ENCODE results near the gene PEPD. TPM values are rescaled to one million over a fixed set of nuclear protein-coding genes. Genes with fewer than 3 reads are reported as not detected.

Gene PEPD
- total and polyA plus RNA-seq, 4 donors, result 37.3 to 211 (median 117) TPM

DNA sequence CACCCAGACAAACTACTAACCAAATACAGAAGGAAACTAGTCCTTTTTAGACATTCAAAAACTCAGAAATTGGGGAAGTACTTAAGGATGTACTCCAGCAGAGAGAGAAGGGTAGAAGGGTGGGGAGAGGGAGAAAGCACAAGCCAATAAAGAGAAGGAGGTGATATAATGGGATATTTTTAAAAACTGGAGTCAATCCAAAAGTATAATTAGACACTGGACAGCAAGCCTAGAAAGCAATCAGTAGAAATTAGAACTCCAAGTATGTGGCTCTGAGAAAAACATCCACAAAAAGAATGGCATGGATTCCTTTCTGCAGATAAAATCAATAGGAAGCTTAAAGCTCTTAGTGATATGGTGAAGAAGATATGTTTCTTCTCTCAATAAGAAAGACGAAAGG is 55.8 kb downstream of the PEPD start:
- Histone ChIP-seq H3K9ac (ENCODE audit: low read depth in 1 of 2, low read length in 2 of 2) (no peak overlapping the region), H3K9me3 (ENCODE audit: control insufficient read depth in 4 of 4, low read length in 3 of 4) (no peaks in the 10 kb centered on the region), H3K4me1 (ENCODE audit: control insufficient read depth in 4 of 4, insufficient read depth in 4 of 4, low read length in 3 of 4) (no peaks in the 10 kb centered on the region), H3K4me3 (ENCODE audit: low read depth in 1 of 3, low read length in 3 of 3) (no peak overlapping the region), H3K27ac (ENCODE audit: low read depth in 1 of 2, low read length in 2 of 2) (no peak overlapping the region), H3K36me3 (ENCODE audit: control insufficient read depth in 4 of 4, insufficient read depth in 3 of 4, low read depth in 1 of 4, low read length in 3 of 4) (peaks cover 12 to 64% (median 33%) of the 10 kb centered on the region in 4 donors), H3K27me3 (ENCODE audit: control insufficient read depth in 4 of 4, insufficient read depth in 4 of 4, low read length in 3 of 4) (no peaks in the 10 kb centered on the region)
- no peak for DNase-seq (ENCODE audit: low spot score)
- TF ChIP-seq HNF4G (IDR thresholded peaks at IDR 0.05) (no peak), YY1 (IDR thresholded peaks at IDR 0.05) (no peak), TAF1 (conservative IDR thresholded peaks at IDR 0.05) (no peak), FOXA1 (IDR thresholded peaks at IDR 0.05) (no peak), JUND (IDR thresholded peaks at IDR 0.05) (no peak), RAD21 (IDR thresholded peaks at IDR 0.05) (no peak), EGR1 (IDR thresholded peaks at IDR 0.05; ENCODE audit: low read depth in 2 of 2) (no peak), SP1 (IDR thresholded peaks at IDR 0.05) (no peak)
- TF ChIP-seq, protein P1, sequence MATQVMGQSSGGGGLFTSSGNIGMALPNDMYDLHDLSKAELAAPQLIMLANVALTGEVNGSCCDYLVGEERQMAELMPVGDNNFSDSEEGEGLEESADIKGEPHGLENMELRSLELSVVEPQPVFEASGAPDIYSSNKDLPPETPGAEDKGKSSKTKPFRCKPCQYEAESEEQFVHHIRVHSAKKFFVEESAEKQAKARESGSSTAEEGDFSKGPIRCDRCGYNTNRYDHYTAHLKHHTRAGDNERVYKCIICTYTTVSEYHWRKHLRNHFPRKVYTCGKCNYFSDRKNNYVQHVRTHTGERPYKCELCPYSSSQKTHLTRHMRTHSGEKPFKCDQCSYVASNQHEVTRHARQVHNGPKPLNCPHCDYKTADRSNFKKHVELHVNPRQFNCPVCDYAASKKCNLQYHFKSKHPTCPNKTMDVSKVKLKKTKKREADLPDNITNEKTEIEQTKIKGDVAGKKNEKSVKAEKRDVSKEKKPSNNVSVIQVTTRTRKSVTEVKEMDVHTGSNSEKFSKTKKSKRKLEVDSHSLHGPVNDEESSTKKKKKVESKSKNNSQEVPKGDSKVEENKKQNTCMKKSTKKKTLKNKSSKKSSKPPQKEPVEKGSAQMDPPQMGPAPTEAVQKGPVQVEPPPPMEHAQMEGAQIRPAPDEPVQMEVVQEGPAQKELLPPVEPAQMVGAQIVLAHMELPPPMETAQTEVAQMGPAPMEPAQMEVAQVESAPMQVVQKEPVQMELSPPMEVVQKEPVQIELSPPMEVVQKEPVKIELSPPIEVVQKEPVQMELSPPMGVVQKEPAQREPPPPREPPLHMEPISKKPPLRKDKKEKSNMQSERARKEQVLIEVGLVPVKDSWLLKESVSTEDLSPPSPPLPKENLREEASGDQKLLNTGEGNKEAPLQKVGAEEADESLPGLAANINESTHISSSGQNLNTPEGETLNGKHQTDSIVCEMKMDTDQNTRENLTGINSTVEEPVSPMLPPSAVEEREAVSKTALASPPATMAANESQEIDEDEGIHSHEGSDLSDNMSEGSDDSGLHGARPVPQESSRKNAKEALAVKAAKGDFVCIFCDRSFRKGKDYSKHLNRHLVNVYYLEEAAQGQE (IDR thresholded peaks at IDR 0.05), result no peak
- WGBS, result 83% methylated on average over 1 of the region's 1 CpG

DNA sequence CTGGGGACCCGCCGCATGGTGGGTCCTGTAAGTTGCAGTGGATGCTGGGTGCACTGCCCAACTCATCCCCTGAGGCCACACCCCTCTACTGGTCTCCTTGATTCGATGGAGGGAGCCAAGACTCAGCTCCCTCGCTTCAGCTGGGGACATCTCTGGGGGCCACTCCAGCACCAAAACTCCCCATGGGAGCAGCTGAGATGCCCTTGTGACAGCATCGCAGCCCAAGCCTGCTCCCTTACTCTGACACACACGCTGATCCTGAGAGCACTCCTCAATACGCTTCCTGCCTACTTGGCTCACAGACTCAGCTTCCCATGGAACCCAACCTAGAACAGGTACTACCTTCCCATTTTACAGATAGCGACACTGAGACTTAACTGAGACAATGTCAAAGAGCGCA is 56.2 kb downstream of the PEPD start:
- Histone ChIP-seq H3K27ac (ENCODE audit: low read depth in 1 of 2, low read length in 2 of 2) (no peak overlapping the region), H3K4me3 (ENCODE audit: low read depth in 1 of 3, low read length in 3 of 3) (no peak overlapping the region), H3K9ac (ENCODE audit: low read depth in 1 of 2, low read length in 2 of 2) (no peak overlapping the region), H3K36me3 (ENCODE audit: control insufficient read depth in 4 of 4, insufficient read depth in 3 of 4, low read depth in 1 of 4, low read length in 3 of 4) (peaks cover 12 to 65% (median 36%) of the 10 kb centered on the region in 4 donors), H3K4me1 (ENCODE audit: control insufficient read depth in 4 of 4, insufficient read depth in 4 of 4, low read length in 3 of 4) (no peaks in the 10 kb centered on the region), H3K9me3 (ENCODE audit: control insufficient read depth in 4 of 4, low read length in 3 of 4) (no peaks in the 10 kb centered on the region), H3K27me3 (ENCODE audit: control insufficient read depth in 4 of 4, insufficient read depth in 4 of 4, low read length in 3 of 4) (no peaks in the 10 kb centered on the region)
- no peak for DNase-seq (ENCODE audit: low spot score)
- no peak for TF ChIP-seq TAF1 (conservative IDR thresholded peaks at IDR 0.05)
- TF ChIP-seq JUND (IDR thresholded peaks at IDR 0.05), result no peak
- TF ChIP-seq, protein P1 (IDR thresholded peaks at IDR 0.05), result no peak
- 96% methylated on average over 9 of the region's 9 CpGs for WGBS

DNA sequence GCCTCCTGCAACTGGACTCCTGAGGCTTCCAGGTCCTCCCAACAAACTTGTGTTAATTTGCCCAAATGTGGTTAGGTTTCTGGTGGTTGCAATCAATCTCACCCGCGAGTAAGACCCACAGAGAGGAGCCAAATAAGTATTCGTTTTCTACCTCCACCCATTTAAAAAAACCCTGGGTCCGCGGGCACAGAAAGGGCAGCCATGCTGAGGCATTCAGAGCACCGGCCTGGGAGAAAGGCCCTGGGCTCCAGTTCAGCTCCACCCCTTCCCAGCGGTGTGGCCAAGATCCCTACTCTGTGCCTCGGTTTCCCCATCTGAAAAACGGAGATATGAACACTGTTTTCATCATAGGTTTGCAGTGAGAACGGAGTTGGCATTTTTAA is 56.9 kb downstream of the PEPD start:
- Histone ChIP-seq H3K4me3 (ENCODE audit: low read depth in 1 of 3, low read length in 3 of 3) (no peak overlapping the region), H3K27ac (ENCODE audit: low read depth in 1 of 2, low read length in 2 of 2) (no peak overlapping the region), H3K4me1 (ENCODE audit: control insufficient read depth in 4 of 4, insufficient read depth in 4 of 4, low read length in 3 of 4) (no peaks in the 10 kb centered on the region), H3K27me3 (ENCODE audit: control insufficient read depth in 4 of 4, insufficient read depth in 4 of 4, low read length in 3 of 4) (no peaks in the 10 kb centered on the region), H3K9ac (ENCODE audit: low read depth in 1 of 2, low read length in 2 of 2) (no peak overlapping the region), H3K9me3 (ENCODE audit: control insufficient read depth in 4 of 4, low read length in 3 of 4) (no peaks in the 10 kb centered on the region), H3K36me3 (ENCODE audit: control insufficient read depth in 4 of 4, insufficient read depth in 3 of 4, low read depth in 1 of 4, low read length in 3 of 4) (peaks cover 14 to 66% (median 35%) of the 10 kb centered on the region in 4 donors)
- DNase-seq (ENCODE audit: low spot score), result no peak
- TF ChIP-seq TAF1 (conservative IDR thresholded peaks at IDR 0.05) (no peak), NR2F2 (IDR thresholded peaks at IDR 0.05) (no peak), GABPA (IDR thresholded peaks at IDR 0.05 in 1 of 2, conservative IDR thresholded peaks at IDR 0.05 in 1 of 2) (no peak)
- WGBS, result 92% methylated on average over 10 of the region's 10 CpGs

All from liver (tissue), 9 donors.